ENCODE measurements around the gene PA2G4. TPM values are rescaled to one million over a fixed set of nuclear protein-coding genes. Genes with fewer than 3 reads are reported as not detected.

The PA2G4 gene
- total RNA-seq, 1 experiment from 2014 or later = 406 TPM

DNA sequence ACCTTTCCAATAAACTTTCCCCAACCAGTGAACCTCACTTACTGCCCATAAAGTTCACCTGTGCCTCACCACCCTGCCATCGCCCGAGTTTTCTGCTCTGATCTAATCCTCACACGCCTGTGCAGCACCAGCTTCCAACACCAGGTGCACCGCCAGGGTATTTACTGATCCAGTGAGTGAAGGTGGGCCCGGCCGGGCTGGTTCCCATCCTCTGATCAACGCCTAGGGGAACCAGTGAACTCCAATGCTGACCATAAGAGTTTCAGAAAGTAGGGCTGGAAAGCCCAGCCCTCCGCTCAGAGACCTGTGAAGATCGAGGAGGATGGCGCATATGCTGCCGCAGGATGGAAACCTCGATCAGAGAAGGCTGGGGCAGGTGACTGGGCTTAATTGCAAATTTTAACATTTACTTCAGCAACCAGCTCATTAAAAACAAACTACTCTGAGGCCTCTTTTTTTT, 47.3 kb downstream of the PA2G4 start:
- H3K9me2 ChIP-seq (replicated peaks; ENCODE audit: low read length) = no peaks in the 10 kb centered on the region
- H4K20me1 ChIP-seq (ENCODE audit: low read length) = no peaks in the 10 kb centered on the region
- peak overlapping the region; percentile 79 for H3K9ac ChIP-seq (ENCODE audit: low read length)
- H3K79me2 ChIP-seq (ENCODE audit: low read length) = peaks cover 12% of the 10 kb centered on the region
- peak overlapping the region; percentile 77 for H3K27ac ChIP-seq (ENCODE audit: low read length)
- peaks cover 22% of the 10 kb centered on the region for H3K4me1 ChIP-seq (ENCODE audit: insufficient read depth, low read length)
- H3K4me3 ChIP-seq (ENCODE audit: low read length) = peak overlapping the region; percentile 84
- BruUV-seq (replicated peaks) = TSS peak; percentile 94
- ATAC-seq = peak; percentile 67
- H3K36me3 ChIP-seq (ENCODE audit: low read depth, low read length) = no peaks in the 10 kb centered on the region; the same call in 1 of the 2 replicates
- H3K9me3 ChIP-seq (ENCODE audit: low read length) = no peaks in the 10 kb centered on the region
- peaks cover 3% of the 10 kb centered on the region for H3F3A ChIP-seq (ENCODE audit: low read length, unreplicated experiment)
- intact Hi-C loops (cut with micrococcal nuclease) = loop anchor here (1.0 kb wide), 1 partner anchor 25 kb away; no protein-coding TSS in a partner anchor
- peak overlapping the region; percentile 80 for H2AFZ ChIP-seq (ENCODE audit: low read length)
- H3K27me3 ChIP-seq (ENCODE audit: low read length) = no peaks in the 10 kb centered on the region
- peak overlapping the region; percentile 99 for H3K4me2 ChIP-seq (ENCODE audit: low read length)
- ChIA-PET POLR2A (ENCODE audit: unreplicated experiment) (no interaction called here), CTCF (interaction anchor here (0.9 kb wide), 1 partner anchor 38 kb away, joined by 4 read pairs; the partner anchor contains the start of gene SMARCC2)
- DNase-seq = peak; percentile 56
- TF ChIP-seq EZH2phosphoT487 (IDR thresholded peaks at IDR 0.05; ENCODE audit: borderline replicate concordance, low read length) = no peak
- TF ChIP-seq, protein P1, sequence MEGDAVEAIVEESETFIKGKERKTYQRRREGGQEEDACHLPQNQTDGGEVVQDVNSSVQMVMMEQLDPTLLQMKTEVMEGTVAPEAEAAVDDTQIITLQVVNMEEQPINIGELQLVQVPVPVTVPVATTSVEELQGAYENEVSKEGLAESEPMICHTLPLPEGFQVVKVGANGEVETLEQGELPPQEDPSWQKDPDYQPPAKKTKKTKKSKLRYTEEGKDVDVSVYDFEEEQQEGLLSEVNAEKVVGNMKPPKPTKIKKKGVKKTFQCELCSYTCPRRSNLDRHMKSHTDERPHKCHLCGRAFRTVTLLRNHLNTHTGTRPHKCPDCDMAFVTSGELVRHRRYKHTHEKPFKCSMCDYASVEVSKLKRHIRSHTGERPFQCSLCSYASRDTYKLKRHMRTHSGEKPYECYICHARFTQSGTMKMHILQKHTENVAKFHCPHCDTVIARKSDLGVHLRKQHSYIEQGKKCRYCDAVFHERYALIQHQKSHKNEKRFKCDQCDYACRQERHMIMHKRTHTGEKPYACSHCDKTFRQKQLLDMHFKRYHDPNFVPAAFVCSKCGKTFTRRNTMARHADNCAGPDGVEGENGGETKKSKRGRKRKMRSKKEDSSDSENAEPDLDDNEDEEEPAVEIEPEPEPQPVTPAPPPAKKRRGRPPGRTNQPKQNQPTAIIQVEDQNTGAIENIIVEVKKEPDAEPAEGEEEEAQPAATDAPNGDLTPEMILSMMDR (conservative IDR thresholded peaks at IDR 0.05; ENCODE audit: low read depth, low read length) = peak; percentile 54

DNA sequence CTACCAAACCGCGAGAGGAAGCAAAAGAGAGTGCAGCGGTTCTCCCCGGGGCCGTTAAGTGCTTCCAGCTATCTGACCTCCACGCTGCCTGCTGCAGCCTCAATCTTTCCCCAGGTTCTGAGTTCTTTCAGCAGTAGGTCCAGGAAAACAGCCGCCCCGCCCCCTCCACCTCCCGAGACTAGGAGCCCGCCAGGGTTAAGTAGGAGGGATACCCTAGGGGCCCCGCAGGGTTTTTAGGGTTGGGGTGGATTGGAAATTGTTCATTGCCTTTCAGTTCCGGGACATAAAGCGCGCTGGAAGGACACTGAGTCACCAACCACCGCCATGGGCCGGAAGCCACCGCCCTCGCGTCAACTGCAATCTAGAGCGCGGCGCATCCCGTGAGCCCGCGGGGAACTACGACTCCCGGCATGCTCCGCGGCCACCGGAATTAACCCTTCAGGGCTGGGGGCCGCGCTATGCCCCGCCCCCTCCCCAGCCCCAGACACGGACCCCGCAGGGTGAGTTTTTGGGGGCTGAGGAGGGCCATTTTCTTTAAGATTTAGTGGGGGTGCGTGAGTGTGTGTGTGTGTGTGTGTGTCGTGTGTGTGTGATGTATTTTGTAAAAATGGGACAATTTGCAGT, 47.9 kb downstream of the PA2G4 start, which contains the start of gene MYL6B:
Gene MYL6B, plus strand, starts transcription at position 456 of the 624 bp plus-strand sequence. CDS start 1,332 bp downstream, outside the sequence.
- ATAC-seq (peak; percentile 85), DNase-seq (peak; percentile 94)
- no TSS peak for BruUV-seq (replicated peaks)
- Histone ChIP-seq H3K36me3 (ENCODE audit: low read depth, low read length) (no peaks in the 10 kb centered on the region; the same call in 1 of the 2 replicates), H3K79me2 (ENCODE audit: low read length) (peaks cover 12% of the 10 kb centered on the region), H4K20me1 (ENCODE audit: low read length) (no peaks in the 10 kb centered on the region), H3K27me3 (ENCODE audit: low read length) (no peaks in the 10 kb centered on the region), H3K9ac (ENCODE audit: low read length) (peak within 1 kb of the TSS; percentile 79), H3K4me1 (ENCODE audit: insufficient read depth, low read length) (peaks cover 21% of the 10 kb centered on the region), H3K4me2 (ENCODE audit: low read length) (peak within 1 kb of the TSS; percentile 99), H3K9me2 (replicated peaks; ENCODE audit: low read length) (no peaks in the 10 kb centered on the region), H3K9me3 (ENCODE audit: low read length) (no peaks in the 10 kb centered on the region), H3K4me3 (ENCODE audit: low read length) (peak within 1 kb of the TSS; percentile 84), H3K27ac (ENCODE audit: low read length) (peak within 1 kb of the TSS; percentile 77), H2AFZ (ENCODE audit: low read length) (peak within 1 kb of the TSS; percentile 80), H3F3A (ENCODE audit: low read length, unreplicated experiment) (peaks cover 3% of the 10 kb centered on the region)
- intact Hi-C loops (cut with micrococcal nuclease) = loop anchor here (1.0 kb wide), 1 partner anchor 26 kb away; no protein-coding TSS in a partner anchor
- POLR2A ChIA-PET (ENCODE audit: unreplicated experiment) = no interaction called here
- TF ChIP-seq EZH2phosphoT487 (IDR thresholded peaks at IDR 0.05; ENCODE audit: borderline replicate concordance, low read length) (no peak), EZH2 (IDR thresholded peaks at IDR 0.05; ENCODE audit: low read length, unreplicated experiment) (no peak)
- TF ChIP-seq, protein P1 (conservative IDR thresholded peaks at IDR 0.05; ENCODE audit: low read depth, low read length) = no peak
- CTCF ChIA-PET = interaction anchor here (0.9 kb wide), 1 partner anchor 37 kb away, joined by 4 read pairs; the partner anchor contains the start of gene SMARCC2

Data from PC-3 (cell line).